C4-2B (cell line): ENCODE data around the gene LSM3.

ENCODE experiments used
- ZFX ChIP-seq: fragments of 450-650 bp; IDR thresholded peaks from 2 replicates; pipeline ENCODE4 v1.6.1; 2017
- TF ChIP-seq, protein P1 (sequence below): fragments of 450-650 bp; conservative IDR thresholded peaks from 2 replicates; pipeline ENCODE4 v1.5.1; 2017; ENCODE audit warnings: mild to moderate bottlenecking

DNA sequence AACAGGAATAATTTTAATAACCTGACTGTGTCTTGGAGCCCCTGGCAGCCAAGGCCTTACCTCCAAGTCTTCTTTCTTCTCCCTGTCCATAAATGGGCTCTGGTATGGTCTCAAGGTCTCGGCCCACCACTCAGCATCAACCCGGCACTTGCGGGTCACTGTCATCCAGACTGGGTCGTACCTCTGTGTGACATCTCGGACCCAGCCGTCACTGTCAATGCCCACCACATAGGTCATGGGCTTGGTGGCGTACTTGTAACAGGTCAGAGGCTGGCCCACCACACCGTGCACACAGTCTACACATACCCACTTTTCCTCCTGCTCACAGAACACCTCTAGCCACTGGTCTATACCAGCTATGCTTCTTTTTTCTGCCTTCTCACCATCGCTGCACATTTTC lies 20.7 kb upstream of the LSM3 start:
- TF ChIP-seq, protein P1, sequence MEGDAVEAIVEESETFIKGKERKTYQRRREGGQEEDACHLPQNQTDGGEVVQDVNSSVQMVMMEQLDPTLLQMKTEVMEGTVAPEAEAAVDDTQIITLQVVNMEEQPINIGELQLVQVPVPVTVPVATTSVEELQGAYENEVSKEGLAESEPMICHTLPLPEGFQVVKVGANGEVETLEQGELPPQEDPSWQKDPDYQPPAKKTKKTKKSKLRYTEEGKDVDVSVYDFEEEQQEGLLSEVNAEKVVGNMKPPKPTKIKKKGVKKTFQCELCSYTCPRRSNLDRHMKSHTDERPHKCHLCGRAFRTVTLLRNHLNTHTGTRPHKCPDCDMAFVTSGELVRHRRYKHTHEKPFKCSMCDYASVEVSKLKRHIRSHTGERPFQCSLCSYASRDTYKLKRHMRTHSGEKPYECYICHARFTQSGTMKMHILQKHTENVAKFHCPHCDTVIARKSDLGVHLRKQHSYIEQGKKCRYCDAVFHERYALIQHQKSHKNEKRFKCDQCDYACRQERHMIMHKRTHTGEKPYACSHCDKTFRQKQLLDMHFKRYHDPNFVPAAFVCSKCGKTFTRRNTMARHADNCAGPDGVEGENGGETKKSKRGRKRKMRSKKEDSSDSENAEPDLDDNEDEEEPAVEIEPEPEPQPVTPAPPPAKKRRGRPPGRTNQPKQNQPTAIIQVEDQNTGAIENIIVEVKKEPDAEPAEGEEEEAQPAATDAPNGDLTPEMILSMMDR = no peak
- no peak for TF ChIP-seq ZFX
